HG02981 (cell line): ENCODE results near the gene MDM1.

Experiments
- ATAC-seq: cut with Tn5 transposase; IDR thresholded peaks from one replicate; pipeline ENCODE4 v1.9.1; 2021; ENCODE audit warnings: mild to moderate bottlenecking, moderate library complexity; ENCODE audit not compliant: unreplicated experiment

MDM1 gene

GRCh38 chr12:68279227-68280054 lies 52.7 kb downstream of the MDM1 start:
- no peak for ATAC-seq

GRCh38 chr12:68276402-68276930 lies 55.7 kb downstream of the MDM1 start:
- no peak for ATAC-seq

- no peak for ATAC-seq
Measured at GRCh38 chr12:68272732-68273131, 59.4 kb downstream of the MDM1 start.

- ATAC-seq: no peak
Measured at GRCh38 chr12:68271346-68271745, 60.8 kb downstream of the MDM1 start.

GRCh38 chr12:68270358-68270757 lies 61.8 kb downstream of the MDM1 start:
- ATAC-seq: no peak

DNA sequence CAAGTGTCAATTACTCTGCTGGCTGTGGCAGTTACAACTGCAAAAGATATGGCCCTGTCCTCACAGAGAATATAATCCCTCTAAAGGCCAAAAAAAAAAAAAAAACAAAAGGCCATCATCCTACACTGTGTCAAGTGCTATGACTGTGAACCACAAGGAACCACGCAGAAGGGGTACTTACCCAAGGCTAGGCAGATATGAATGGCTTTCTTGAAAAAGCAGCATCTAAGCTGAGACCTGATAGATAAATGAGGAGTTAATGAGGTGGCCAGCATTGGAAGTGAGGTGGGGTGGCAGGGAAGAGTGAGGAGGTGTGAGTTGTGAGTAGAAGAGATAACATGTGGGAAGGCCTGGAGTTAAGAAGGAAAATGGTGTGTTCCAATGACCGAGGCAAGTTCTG lies 62.4 kb downstream of the MDM1 start:
- ATAC-seq: no peak

GRCh38 chr12:68268967-68269366 lies 63.2 kb downstream of the MDM1 start:
- no peak for ATAC-seq

GRCh38 chr12:68267892-68268396 lies 64.2 kb downstream of the MDM1 start:
- ATAC-seq: no peak

- no peak for ATAC-seq
Measured at GRCh38 chr12:68264857-68265256, 67.3 kb downstream of the MDM1 start.

- ATAC-seq: no peak
Measured at GRCh38 chr12:68264158-68264855, 67.9 kb downstream of the MDM1 start.

GRCh38 chr12:68263366-68263765 lies 68.8 kb downstream of the MDM1 start:
- ATAC-seq: no peak

GRCh38 chr12:68261896-68262295 lies 70.3 kb downstream of the MDM1 start:
- no peak for ATAC-seq

DNA sequence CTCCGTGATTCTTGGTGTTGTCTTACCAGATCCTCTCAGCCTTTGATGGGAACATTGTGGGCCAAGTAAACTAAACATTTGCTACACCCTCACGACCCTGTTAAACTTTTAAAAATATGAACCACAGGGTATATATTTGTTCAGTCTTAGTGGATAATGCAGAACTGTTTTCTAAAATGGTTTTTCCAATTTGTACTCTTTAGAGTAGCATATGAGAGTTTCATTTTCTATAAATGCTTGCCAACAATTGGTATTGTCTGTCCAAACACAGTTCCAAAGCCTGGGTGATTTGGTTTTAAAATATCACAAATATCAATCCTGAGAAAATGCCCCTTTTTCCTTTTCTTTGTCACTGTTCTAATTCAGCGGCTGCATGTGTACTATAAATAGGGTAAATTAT lies 72.0 kb downstream of the MDM1 start:
- no peak for ATAC-seq

DNA sequence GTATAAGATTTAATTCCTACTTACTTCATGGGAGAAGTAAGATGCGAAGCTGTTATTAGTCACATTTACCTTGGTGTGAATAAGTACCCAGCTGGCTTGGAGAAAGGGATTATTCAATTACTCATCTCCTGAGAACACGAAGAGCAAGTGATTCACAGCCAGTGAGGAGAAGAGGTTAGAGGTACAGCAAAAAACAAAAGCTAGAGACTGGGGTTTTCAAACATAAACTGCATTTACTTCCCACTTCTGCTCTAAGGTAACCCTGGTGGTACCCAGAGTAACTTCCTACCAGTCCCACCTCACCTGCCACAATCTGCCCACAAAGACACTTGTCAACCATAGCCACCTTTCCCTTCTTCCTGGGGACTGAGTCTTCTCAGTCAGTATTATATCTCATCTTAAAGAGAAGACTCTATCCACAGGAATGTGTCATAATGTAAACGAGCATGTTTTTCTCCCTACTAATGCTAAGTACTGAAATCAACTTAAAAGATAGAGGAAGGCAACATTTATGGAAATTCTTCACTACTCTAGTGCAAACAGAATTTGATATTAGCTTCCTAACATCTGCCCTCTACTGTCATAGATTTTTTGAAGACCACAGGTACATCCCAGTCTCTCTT lies 72.7 kb downstream of the MDM1 start:
- ATAC-seq: no peak

GRCh38 chr12:68253504-68253903 lies 78.7 kb downstream of the MDM1 start, which contains the start of gene IL22:
Gene IL22, minus strand, starts transcription at chr12:68253604. Its CDS starts 156 bp downstream, at chr12:68253448.
- ATAC-seq: no peak

DNA sequence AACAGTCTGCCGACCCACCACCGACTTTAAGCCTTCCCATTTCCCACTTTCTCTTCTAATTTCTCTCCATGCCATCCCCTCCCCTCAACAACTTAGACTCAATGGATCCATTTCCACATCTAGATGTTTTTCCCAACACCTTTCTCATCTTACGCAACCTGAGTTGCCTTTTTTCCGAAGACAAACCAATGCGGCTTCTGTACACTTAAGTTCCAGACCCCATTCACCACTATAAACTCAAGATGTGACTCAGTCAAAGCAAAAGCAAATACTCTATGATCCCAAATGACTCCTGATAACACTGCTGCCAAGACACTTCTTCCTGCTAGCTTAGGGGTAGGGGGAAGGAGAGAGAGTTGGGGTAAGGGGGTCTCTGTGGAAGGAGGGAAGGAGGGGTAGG lies 80.1 kb downstream of the MDM1 start:
- ATAC-seq: no peak

- no peak for ATAC-seq
Measured at GRCh38 chr12:68250454-68250853, 81.7 kb downstream of the MDM1 start.

- ATAC-seq: no peak
Measured at GRCh38 chr12:68247785-68248184, 84.4 kb downstream of the MDM1 start.

- ATAC-seq: no peak
Measured at GRCh38 chr12:68246350-68246749, 85.8 kb downstream of the MDM1 start.

- no peak for ATAC-seq
Measured at GRCh38 chr12:68245180-68246021, 86.8 kb downstream of the MDM1 start.
